PFSK-1 (cell line): ENCODE results near the gene OVOL3.

ENCODE experiments used
- FOXP2 ChIP-seq: optimal IDR thresholded peaks from 2 replicates; pipeline ENCODE3; 2011; ENCODE audit warnings: borderline replicate concordance, control low read depth, inconsistent platforms; ENCODE audit not compliant: insufficient read depth; ENCODE audit errors: extremely low read length, extremely low read depth
- POLR2AphosphoS5 ChIP-seq: IDR thresholded peaks from 2 replicates; pipeline ENCODE4 v1.6.1; 2012; ENCODE audit warnings: low read depth, mild to moderate bottlenecking, control low read depth, low read length, moderate library complexity
- REST ChIP-seq, 2 experiments: IDR thresholded peaks; 2 replicates each; pipeline versions ENCODE4 v1.6.1 to v1.8.0; 2011 to 2012; ENCODE audit warnings: low read depth in 2 of 2, low read length in 2 of 2, control low read depth in 1 of 2, inconsistent platforms in 1 of 2, mild to moderate bottlenecking in 1 of 2, moderate library complexity in 1 of 2; ENCODE audit not compliant: insufficient read depth in 1 of 2
- SIN3A ChIP-seq: IDR thresholded peaks from 2 replicates; pipeline ENCODE4 v1.6.1; 2012; ENCODE audit warnings: mild to moderate bottlenecking, low read length, moderate library complexity, borderline replicate concordance; ENCODE audit not compliant: insufficient read depth
- TAF1 ChIP-seq: IDR thresholded peaks from 2 replicates; pipeline ENCODE4 v1.6.1; 2012; ENCODE audit warnings: low read length, control low read depth, borderline replicate concordance; ENCODE audit not compliant: insufficient read depth

Gene OVOL3

GRCh38 chr19:36113894-36114720 is 3.2 kb downstream of the OVOL3 start:
- TF ChIP-seq POLR2AphosphoS5 (no peak), FOXP2 (peak; percentile 78)

- peak; percentile 86 for TF ChIP-seq POLR2AphosphoS5
- TF ChIP-seq TAF1 = peak; percentile 82; the same call in 1 of the 2 replicates
- TF ChIP-seq FOXP2 = no peak
- peak in 1 of 2 experiments; percentile 54; a peak in 1 of 4 replicates for TF ChIP-seq REST (IDR thresholded peaks at IDR 0.05; ENCODE audit: insufficient read depth in 1 of 2, low read depth in 2 of 2, low read length in 2 of 2)
- TF ChIP-seq SIN3A = peak; percentile 93; the same call in 1 of the 2 replicates
Measured at GRCh38 chr19:36114721-36115452, 3.9 kb downstream of the OVOL3 start, which contains the start of gene POLR2I. TSS of gene POLR2I (minus strand) at chr19:36114875. CDS start at chr19:36114856, 19 bp downstream.

- TF ChIP-seq FOXP2 (peak; percentile 7), REST (IDR thresholded peaks at IDR 0.05; ENCODE audit: insufficient read depth in 1 of 2, low read depth in 2 of 2, low read length in 2 of 2) (no peak), TAF1 (no peak; the same call in 1 of the 2 replicates)
Measured at GRCh38 chr19:36115453-36116343, 4.8 kb downstream of the OVOL3 start, which contains the start of gene TBCB. TSS of gene TBCB (plus strand) at chr19:36115468. CDS start at chr19:36115561, 93 bp downstream.

- TF ChIP-seq FOXP2 (no peak), SIN3A (no peak), REST (IDR thresholded peaks at IDR 0.05; ENCODE audit: insufficient read depth in 1 of 2, low read depth in 2 of 2, low read length in 2 of 2) (no peak), TAF1 (no peak), POLR2AphosphoS5 (no peak)
Measured at GRCh38 chr19:36116344-36116637, 5.3 kb downstream of the OVOL3 start.
